GM19023 (cell line): ENCODE results near the gene PTPMT1.
"Not testable (repeated sequence)": the region's sequence is repeated elsewhere in the genome, so short reads cannot be mapped to it uniquely, and the experiment has no call there.

Experiments used
- ATAC-seq: cut with Tn5 transposase; IDR thresholded peaks from one replicate; pipeline ENCODE4 v1.9.1; 2021; ENCODE audit warnings: mild to moderate bottlenecking, moderate library complexity; ENCODE audit not compliant: unreplicated experiment

The PTPMT1 gene

DNA sequence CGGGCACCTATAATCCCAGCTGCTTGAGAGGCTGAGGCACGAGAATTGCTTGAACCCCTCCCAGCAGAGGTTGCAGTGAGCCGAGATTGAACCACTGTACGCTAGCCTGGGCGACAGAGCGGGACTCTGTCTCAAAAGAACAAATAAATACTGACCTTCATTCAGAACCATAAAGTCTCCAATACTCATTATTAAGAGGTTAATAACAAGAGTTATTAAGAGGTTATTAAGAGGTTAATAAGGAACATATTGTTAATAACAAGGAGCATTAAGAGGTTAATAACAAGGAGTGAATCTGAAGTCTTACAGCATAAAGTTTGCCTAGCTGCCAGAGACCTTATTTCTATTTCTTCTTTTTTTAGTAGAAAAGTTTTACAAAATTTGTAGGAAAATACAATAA, 20.1 kb upstream of the PTPMT1 start:
- ATAC-seq, result no peak

DNA sequence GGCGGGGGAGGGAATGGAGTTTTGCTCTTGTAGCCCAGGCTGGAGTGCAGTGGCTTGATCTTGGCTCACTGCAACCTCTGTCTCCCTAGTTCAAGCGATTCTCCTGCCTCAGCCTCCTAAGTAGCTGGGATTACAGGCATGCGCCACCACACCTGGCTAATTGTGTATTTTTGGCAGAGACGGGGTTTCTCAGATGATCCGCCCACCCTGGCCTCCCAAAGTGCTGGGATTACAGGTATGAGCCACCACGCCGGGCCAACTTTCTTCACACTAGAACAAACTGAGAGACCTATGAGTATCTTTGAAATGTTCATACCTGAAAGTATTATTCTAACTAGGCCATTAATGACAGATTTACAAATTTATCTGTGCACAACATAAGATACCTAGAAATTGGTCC, 19.1 kb upstream of the PTPMT1 start:
- not testable (repeated sequence) for ATAC-seq

DNA sequence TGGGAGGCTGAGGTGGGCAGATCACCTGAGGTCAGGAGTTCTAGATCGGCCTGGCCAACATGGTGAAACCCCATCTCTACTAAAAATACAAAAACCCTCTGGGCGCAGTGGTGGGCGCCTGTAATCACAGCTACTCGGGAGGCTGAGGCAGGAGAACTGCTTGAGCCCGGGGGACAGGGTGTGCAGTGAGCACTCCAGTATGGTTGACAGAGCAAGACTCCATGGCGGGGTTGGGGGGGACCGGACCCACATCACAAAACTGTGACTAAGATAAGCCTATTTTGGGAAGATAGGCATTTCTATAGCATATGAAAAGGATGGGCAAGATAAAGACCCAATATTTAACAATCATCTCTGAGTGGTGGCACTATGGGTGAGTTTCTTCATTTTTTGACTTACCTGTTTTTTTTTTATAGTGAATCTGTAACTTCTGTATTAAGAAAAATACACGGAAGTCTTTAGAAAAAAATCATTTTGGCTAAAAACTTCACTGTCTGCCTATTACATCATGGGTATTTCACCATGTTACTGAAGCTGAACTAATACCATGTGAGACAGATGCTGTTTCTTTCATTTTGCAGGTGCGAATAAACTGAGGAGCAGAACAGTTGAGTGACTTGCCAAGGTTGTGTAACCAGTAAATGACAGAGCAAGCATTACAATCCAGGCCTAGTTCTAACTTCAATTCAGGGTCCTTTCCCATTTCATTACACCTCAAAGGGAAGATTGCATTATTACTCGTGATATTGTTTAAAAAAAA, 14.9 kb upstream of the PTPMT1 start:
- ATAC-seq, result no peak

DNA sequence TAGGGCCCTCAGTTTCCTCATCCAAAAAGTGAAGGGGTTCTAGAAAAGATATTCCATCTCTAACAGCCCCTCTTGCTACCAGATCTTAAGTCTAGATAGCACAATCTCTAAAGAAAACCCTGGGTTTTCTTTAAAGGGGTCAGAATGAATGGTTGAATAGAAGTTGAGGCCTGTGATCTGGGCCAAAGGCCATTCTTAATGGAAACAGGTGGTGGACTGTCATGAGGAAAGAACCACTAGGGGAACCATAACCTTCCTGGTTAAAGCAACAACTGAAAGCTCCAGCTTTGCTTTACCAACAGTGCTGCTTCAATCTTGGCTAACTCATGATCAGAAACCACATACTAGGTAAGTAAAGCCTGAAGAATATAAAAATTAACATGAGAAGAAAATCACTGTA, 14.3 kb upstream of the PTPMT1 start:
- no peak for ATAC-seq

DNA sequence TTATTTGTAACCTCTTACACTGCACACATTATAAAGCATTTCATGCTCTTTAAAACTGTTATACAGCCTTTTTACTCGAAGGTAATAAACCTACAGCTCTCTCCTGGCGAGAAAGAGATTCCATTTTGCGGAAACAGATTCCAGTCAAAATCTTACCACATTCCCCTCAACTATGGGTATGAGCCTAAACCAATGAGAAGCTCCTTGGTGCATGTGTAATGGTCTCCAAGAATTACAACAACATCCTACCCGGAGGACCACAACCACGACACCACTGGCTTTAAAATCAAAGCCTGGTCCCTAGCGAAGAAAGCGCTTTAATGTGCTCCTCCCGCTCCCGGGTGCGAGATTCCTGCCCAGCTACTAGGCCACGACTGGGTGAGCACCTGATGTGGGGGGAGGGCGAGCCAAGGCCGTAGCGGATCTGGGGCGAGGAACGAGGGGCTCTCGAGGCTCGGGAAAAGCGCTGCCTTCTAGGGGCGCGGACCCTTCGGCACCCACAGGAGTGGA, 13.3 kb upstream of the PTPMT1 start:
- ATAC-seq, result peak; percentile 5

DNA sequence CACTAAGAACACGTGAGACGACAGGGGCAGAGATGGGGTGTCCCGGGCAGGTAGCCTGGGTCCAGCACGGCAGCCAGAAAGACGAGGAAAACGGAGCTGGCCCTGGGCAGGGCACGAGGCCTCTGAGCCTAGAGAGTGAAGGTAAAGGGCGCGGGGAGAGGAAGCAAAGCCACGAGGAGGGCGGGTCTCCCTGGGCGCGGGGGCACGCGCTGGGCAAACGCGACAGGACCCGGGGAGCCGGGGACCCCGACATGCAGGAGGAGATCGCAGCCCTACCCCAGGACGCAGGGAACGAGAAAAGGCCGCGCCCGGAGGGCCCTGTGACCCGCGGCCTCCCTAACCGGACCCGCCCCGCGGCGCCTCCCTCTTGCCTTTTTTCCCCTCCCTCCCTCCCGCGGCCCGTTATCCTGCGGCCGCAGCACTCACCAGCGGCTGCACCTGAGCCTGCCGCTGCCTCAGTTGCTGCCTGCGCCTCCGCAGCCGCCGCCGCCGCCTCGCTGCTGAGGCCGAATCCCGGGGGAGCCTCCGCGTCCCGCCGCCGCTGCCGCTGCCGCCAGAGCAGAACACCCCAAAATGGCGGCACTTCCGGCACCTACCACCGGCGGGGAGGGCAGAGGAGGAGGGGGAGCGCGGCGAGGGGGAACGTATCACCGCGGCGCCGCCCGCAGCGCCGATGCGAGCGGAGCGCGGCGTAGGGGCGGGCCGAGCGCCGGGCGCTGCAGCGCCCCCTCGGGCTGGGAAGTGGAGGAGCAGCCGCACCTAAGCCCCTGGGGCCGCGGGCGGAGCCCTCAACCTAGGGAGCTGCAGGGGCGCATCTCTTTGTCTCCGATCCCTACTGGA, 12.6 kb upstream of the PTPMT1 start, which contains the start of gene CELF1:
Gene CELF1 (minus strand): TSS at position 567 of the 840 bp plus-strand sequence. CDS start 53,609 bp downstream, outside the sequence.
- ATAC-seq, result peak; percentile 90

DNA sequence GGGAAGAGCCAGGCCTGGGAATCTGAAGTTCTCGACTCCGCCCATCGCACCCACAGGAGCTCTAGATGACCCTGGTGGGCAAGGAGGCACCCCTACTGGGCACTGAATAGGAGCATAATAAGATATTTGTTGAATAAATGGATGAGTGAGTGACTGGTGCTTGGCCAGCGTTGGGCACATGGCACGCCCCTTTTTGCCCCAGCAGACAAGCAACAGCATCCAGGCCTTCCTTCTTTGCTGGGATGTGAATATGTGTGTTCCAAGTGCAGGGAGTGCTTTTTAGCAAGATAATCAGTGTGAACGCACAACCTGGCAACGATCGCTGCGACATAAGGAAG, 12.0 kb upstream of the PTPMT1 start:
- peak; percentile 19 for ATAC-seq

DNA sequence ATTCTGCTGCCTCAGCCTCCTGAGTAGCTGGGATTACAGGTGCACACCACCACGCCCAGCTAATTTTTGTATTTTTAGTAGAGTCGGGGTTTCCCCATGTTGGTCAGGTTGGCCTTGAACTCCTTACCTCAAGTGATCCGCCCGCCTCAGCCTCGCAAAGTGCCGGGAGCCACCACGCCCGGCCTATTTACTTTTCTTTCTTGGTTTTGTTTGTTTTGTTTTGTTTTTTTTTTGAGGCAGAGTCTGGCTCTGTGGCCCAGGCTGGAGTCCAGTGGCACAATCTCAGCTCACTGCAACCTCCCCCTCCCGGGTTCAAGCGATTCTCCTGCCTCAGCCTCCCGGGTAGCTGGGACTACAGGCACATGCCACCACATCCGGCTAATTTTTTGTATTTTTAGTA, 8.4 kb upstream of the PTPMT1 start:
- ATAC-seq, result not testable (repeated sequence)

DNA sequence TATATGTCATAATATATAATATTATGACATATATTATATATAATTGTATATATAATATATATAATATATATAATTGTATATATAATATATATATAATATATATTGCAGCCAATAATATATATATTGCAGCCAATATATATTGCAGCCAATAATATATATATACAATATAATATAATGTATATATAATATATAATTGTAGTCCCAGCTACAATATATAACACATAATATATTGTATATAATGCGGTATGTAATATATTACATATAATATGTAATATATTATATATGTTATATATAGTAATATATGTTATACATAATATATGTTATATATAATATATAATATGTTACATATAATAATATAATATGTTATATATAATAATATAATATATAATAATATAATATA, 6.7 kb upstream of the PTPMT1 start:
- no peak for ATAC-seq

DNA sequence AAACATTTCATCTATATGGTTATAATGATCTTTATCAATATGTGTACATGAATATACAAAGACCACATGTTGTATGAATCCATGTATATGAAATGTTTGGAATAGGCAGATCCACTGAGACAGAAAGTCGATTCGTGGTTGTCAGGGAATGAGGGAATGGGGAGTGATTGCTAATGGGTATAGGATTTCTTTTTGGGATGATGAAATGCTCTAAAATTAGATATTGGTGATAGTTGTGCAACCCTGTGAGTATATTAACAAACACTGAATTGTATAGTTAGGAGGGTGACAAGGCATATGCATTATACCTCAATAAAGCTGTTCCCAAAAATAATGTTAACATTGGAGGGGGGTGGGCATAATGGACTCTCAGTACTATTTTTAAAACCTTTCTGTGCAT, 5.0 kb upstream of the PTPMT1 start:
- ATAC-seq, result no peak

DNA sequence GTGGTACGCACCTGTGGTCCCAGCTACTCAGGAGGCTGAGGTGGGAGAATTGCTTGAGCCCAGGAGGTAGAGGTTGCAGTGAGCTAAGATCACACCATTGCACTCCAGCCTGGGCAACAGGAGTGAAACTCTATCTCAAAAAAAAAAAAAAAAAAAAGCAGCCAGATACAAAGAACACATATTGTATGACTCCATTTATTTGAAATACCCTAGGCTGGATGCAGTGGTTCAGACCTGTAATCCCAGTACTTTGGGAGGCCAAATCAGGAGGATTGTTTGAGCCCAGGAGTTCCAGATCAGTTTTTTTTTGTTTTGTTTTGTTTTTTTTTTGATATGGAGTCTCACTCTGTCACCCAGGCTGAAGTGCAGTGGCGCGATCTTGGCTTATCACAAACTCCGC, 3.0 kb upstream of the PTPMT1 start:
- not testable (repeated sequence) for ATAC-seq

DNA sequence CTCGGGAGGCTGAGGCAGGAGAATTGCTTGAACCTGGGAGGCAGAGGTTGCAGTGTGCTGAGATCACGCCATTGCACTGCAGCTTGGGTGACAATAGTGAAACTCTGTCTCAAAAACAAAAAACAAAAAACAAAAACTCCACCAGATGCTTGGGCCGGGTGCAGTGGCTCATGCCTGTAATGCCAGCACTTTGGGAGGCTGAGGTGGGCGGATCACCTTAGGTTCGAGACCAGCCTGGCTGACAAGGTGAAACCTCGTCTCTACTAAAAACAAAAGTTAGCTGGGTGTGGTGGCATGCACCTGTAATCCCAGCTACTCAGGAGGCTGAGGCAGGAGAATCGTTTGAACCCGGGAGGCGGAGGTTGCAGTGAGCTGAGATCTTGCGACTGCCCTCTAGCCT, 1.0 kb upstream of the PTPMT1 start:
- ATAC-seq, result not testable (repeated sequence)

DNA sequence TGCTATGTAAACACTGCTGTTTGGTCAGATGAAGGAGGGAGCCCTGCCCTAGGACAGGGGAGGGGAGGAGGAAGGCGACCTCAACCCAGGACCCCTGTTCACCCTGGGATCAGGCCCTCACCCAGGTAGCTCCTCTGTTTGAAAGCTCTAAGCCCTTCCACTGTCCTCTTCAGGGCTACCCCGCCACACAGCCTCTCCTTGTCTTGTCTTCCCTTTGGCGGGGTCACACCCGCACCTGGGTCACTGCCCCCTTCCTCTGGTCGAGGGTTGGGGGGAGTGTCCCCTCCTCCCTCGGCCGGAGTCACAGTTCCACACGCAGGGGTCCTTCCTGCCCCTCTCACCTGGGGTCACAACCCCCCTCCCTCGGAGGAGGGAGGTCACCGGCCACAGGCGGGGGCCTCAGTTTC, 463 bp upstream of the PTPMT1 start:
- ATAC-seq, result no peak

DNA sequence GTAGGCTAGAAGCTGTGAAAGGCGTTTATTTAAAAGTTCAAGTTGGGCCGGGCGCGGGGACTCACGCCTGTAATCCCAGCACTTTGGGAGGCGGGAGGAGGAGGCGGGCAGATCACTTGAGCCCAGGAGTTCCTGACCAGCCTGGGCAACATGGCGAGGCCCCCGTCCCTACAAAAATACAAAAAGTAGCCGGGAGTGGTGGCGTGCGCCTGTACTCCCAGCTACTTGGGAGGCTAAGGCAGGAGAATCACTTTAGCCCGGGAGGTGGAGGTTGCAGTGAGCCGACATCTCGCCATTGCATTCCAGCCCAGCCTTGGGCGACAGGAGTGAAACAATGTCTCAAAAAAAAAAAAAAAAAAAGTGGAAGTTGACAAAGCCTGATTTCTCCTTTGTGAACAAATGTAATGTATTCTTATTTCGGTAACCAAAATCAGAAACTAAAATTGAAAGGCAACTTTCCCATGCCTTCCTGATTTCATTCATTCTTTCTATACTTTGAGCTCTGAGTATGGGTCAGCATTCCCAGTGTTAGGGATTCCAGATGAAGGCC, 825 bp downstream of the PTPMT1 start:
- ATAC-seq, result no peak

DNA sequence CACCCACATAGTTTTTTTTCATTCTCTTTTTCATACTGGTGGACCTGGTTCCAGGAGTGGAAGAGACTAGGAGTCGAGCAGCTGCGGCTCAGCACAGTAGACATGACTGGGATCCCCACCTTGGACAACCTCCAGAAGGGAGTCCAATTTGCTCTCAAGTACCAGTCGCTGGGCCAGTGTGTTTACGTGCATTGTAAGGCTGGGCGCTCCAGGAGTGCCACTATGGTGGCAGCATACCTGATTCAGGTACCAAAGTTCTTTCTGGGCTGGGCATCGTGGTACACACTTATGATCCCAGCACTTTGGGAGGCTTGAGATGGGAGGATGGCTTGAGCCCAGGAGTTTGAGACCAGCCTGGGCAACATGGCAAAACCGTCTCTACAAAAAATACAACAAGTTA, 4.2 kb downstream of the PTPMT1 start:
- ATAC-seq, result no peak

DNA sequence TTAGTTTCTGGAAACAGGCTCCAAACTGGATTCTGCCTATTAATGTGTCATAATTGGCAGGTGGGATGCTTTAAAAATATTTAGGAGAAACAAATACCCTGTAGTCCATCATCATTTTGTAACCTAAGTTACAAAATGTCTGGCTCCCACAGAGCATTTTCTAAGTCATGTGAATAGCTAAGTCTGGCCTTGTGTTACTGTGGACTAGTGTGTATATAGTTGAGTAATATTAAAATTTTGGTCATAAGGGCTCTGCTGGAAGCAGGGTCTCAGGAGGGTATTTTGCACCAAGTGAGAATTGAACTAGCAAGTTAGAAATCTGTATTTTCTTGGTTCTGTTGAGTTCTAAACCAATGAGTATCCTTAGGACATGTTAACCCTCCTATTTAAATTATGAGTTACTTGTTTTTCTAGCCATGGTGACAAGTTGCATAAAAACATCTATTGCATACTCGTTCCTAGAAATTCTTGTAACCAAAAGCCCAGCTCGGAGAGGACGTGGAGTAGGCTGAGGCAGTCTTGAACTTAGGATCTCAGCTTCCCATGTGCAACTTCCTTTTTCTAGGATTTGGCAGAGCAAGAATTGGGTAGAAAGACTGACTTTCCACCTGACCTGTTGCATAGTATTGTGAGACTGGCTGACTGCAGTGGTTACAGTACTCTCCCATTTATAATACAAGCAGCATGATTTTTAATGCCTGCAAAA, 5.4 kb downstream of the PTPMT1 start:
- ATAC-seq, result no peak

DNA sequence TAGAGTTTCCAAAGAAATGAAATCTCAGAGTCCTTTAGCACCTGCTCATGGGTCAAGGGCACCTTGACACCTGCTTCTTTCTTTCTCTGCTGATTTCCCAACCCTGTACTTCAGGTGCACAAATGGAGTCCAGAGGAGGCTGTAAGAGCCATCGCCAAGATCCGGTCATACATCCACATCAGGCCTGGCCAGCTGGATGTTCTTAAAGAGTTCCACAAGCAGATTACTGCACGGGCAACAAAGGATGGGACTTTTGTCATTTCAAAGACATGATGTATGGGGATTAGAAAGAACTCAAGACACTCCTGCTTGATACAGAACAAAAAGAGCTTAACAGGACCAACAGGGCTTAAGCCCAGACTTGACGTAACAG, 5.9 kb downstream of the PTPMT1 start:
- ATAC-seq, result no peak

DNA sequence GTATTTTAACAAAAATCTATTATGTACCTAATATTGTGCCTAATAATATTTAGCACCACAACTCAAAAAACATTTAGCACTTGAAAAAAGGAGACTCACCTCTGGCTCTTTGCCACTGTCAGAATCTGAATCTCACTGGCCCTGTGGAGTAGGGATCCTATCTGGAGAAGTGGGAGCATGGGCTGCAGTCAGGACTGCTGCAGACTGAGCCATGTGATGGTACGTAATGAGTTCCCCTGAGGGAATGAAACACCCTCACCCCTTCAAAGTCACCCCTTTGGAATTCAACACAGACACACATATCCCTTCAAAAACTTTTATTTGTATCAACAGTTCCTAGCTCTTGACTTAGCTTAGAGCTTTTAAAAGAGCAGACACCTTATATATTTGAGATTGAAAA, 6.5 kb downstream of the PTPMT1 start:
- ATAC-seq, result no peak

DNA sequence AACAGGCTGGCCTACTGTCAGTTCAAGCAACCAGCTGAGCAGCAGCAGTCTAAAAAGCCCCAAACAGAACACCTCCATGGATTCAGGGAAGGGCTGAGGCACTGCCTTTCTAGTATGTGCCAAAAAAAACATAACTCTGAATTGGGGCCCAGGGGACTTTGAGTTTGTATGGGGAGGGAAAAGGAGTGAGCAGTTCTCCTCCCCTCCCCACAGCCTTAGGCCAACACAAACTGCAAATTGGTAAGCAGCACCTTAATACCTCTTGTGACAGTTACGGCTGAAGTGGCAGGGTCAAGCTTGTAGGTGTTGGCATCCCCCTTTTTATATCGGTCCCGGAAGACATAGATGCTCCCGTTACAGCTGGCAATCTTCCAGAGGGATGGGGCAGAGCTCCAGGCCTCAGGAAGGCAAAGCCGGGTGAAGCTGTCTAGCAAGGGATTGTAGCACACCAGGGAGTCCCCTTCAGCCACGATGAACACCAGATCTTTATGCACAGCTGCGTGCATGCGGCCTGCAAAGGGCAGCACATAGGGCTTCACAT, 7.4 kb downstream of the PTPMT1 start:
- no peak for ATAC-seq

DNA sequence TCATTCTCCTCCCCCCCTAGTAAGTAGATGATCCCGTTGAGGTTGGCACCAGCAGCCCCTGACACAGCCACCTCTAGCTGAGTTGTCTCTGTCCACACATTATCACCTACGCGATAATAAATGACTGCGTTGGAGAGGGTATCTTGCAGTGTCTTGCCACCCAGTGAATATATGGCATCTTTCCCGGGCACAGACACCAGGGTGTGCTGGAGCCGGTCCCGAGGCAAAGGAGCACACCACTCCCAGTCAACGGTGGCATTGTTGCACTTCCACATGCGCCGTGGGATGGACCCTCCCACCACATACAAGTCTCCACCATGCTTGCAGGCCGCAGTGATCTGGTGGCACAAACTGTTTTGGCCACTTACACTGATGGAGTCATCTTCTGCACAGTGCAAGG, 7.9 kb downstream of the PTPMT1 start:
- no peak for ATAC-seq

DNA sequence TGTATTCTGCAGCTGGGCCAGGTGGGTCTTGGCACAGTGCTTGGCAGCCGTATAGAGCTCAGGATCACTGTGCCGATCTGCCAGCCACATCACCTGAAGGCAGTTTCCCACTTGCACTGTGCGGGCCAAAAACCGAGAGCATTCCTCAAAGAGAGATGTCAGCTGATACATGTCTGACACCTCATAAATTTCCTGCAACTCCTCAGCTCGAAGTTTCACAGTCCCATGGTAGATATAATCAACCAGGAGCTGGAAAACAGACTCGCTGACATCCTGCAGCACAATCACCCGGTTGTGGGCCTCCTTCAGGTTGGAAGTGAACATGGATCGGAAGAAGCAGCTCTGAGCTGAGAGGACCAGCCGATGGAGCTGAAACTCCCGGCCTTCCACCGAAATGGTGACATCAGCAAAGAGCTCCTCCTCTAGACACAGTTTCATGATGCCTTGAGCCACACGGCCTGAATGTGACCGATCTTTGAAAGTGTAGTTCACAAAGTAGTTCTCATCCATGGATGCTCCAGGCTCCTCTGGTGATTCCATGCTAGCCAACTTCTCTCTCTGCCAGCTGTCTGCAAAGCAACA, 12.2 kb downstream of the PTPMT1 start:
- ATAC-seq, result no peak
